GM11168 (cell line): ENCODE measurements around the gene HSD11B1.

ENCODE experiments used
- in situ Hi-C: fragments of 300-500 bp; cut with MboI; formaldehyde crosslinking; loops from one replicate; pipeline ENCODE4 v1.12.0; 2022; ENCODE audit warnings: low sequenced_read_pairs; ENCODE audit not compliant: unreplicated experiment

HSD11B1 gene

DNA sequence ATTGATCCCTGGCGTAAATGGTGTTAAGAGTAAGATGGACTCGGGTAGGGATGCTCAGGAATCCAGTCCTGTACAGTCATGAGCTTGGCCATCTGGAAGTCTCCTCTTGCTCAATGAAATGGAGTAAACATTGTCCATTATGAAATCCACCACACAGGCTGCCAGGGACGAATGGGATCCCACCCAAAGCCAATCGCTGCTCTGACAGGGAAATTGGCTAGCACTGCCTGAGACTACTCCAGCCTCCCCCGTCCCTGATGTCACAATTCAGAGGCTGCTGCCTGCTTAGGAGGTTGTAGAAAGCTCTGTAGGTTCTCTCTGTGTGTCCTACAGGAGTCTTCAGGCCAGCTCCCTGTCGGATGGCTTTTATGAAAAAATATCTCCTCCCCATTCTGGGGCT is at the start of gene HSD11B1:
TSS of gene HSD11B1 (plus strand) at position 263 of the 400 bp plus-strand sequence. CDS start at position 360, 97 bp downstream.
- in situ Hi-C loops = no loop called here

DNA sequence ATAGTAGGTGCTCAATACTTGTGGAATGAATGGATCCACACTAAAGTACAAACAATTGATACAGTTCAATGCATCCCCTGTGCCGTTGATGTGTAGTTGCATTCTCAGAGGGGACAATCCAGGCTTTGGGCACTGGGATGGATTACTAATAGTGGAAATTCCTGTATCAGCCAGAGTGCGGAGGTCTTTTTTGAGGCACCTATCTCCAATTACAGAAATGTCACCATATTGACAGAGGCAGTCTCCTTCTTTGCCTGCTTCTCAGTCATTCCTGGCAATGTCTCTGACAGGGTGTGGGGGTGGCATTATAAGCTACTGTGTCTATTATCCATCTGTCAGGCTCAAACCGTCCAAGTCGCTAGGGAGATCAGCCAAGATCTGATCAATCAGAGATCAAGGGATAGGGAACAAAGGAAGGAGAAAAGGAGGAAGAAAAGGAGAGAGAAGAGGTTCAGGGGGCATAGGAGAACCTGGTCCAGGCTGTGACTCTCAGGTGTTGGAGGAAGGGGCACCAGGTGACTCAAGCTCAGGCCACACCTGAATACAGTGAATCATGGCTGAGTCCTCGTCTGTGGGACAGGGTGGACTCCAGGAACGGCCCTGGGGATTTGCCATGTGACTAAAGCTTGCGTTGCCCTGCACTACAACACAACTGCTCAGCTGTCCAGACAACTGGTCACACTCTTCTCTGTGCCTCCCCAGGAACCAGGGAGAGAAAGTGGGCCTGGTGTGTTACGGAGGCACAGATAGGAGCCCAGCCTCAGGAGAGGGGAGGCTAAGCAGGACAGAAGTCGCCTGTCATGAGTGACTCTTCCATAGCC is 49.0 kb upstream of the HSD11B1 start:
- in situ Hi-C loops = no loop called here

DNA sequence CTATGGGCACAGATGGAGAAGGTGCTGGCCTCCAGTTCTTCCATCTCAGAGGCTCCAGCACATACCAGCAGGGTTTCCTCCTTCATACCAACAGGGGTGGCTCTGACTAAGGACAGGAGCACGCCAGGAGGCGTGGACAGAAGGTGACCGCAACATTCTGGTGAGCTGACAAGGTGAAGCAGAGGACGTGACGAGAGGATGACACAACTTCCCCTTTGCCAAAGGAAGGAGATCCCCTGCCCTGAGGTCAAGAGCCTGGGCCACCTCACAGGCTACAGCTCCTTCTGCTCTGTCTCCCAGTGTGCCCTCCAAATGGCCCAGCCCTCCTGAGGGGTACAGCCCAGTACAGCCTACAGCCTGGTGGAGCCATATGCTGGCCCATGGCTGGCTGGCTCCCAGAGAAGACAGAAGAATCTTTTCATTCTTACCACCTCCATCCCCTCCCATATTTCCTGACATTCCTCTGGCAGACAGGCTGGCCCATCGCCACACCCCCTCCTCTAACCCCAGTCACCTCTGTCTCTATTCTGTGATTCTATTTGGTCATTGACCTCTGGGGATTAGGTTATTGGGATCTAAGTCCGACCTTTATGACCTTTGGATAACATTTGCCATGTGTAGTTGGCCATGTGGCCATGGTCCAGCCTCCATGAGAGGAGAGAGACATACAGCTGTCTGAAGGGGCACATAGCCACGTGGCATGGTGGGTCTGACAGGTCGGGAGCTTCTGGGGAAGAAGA is 47.3 kb upstream of the HSD11B1 start:
- in situ Hi-C loops = no loop called here

DNA sequence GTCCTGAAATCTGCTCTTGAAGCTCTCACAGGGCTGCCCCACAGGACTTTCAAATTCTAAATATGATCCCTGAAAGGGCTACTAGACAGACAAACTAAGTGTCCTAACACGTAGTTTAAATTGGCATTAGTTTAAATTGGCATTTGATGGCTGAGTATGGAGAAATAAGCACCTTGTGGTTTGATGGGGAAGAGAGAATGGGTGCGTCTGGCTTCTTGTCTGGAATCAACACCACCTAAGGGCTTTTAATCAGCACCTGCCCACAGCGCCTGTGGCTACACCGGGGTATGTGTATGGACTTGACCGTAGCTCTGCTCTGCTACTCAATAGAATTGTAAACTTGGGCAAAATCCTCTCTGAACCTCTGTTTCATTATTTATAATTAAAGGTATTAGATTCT is 46.7 kb upstream of the HSD11B1 start:
- in situ Hi-C loops = no loop called here

DNA sequence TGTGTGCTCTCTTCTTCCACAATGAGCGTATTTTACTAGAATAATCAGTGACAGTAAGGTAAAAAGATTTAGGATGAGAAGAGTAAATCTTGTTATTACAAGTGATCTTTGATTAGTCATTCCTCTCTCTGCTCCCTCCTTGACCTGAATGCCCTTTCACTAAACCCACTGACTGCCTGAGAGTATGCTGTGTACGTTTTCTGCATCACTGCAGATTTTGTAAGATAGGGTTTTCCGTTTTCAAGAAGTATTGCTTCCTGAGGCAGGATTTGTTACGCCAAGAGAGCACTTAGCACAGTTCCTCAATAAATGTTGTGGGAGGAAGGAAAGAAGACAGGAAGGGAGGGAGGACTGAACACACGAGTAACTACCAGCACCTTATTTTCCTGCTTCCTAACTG is 44.7 kb upstream of the HSD11B1 start:
- in situ Hi-C loops = no loop called here

DNA sequence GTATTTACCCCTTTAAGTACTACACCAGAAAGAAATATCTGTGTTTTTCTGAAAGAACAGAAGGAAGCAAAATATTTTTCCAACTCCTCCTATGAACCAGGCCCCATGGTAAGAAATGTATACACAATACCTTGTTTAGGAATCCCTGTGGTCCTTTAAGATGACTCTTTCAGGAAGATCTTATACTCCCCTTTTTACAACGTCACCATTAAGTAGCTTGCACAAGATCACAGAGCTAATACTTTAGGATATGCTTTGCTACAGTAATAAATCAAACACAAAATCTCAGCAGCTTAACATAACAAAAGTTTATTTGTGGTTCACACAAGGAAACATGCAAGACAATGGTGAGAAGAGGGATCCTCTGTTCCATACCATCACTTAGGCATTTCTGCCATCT is 43.6 kb upstream of the HSD11B1 start:
- in situ Hi-C loops = no loop called here

DNA sequence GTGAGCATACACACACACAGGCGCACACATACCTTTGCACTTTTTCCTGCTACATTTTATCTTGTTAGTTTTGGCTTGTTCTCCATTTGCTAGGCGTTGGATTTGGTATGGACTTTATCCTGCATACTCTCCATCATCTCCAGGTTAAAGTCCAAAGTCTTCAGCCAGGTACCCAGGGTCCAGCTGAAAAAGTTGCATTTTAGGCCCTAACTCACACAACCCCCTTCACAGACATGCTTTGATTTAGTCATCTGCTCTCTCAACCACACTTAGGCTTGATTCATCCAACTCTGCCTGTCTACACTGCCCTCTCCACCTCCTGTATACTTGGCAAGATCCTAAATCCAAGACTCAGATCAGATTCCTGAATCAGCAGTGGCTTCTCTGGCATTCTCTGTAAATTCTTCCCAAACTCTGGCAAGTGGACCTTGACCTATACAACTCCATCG is 41.7 kb upstream of the HSD11B1 start:
- in situ Hi-C loops = no loop called here

DNA sequence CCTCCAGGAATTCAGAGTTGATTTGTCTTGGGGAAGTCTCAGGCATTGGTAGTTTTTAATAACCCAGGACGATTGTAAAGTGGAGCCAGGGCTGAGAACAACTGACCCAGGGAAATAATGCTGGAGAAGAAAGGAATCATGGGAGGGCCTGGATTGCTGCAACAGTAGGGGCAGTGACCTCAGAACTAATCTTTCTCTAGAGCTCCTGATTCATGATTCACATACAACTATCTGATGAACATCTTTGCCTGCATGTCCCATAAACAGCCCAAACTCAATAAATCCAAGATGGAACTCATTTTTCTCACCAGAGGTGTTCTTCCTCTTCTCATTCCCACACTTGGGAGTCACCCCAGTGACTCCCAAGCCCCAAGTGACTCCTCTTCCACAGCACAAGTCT is 37.5 kb upstream of the HSD11B1 start:
- in situ Hi-C loops = no loop called here

DNA sequence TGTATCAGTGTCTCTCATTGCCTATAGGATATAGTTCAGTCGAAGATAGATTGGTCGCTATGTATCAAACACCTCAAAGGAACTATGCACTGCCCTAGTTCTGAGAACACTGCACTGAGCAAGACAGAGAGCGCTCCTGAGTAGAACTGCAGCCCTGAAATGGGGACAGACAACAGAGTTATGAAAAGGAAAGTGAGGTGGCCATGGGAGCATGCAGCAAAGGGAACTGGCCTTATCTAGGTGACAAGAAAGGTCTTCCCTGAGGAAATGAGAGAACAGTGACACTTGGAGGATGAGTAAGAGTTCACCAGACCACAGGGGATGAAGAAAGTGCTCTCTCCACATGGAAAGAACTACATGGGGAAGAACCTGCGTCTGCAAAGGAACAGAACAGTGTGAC is 36.9 kb upstream of the HSD11B1 start:
- in situ Hi-C loops = no loop called here

DNA sequence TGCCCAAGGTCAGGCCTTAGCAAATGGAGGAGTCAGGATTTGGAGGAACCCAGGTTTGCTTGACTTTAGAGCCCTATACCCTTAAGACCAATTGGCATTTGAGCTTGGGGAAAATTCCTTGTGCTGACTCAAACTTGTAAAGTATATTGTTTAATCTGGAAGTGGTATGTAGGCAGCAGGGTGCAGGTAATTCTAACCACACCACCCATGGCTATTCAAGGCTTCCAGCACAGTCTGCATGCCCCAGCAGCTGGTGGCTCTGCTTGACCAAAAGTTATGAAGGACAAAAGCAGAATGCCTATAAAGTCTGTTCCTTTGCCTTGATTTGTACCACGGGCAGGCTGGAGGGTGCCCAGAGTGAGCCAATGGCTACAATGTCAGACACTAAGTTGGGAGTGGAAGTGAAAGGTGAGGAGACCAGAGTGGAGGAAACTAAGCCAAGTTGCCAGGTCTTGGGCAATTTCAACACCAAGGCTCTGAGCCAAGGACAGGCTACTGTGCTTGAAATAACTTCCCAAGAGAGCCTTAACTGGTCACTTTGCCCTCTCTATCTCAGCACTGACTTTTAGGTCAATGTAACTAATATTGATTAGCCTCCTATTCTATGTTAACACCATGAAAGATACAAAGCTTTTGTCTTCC is 34.1 kb upstream of the HSD11B1 start:
- in situ Hi-C loops = no loop called here

DNA sequence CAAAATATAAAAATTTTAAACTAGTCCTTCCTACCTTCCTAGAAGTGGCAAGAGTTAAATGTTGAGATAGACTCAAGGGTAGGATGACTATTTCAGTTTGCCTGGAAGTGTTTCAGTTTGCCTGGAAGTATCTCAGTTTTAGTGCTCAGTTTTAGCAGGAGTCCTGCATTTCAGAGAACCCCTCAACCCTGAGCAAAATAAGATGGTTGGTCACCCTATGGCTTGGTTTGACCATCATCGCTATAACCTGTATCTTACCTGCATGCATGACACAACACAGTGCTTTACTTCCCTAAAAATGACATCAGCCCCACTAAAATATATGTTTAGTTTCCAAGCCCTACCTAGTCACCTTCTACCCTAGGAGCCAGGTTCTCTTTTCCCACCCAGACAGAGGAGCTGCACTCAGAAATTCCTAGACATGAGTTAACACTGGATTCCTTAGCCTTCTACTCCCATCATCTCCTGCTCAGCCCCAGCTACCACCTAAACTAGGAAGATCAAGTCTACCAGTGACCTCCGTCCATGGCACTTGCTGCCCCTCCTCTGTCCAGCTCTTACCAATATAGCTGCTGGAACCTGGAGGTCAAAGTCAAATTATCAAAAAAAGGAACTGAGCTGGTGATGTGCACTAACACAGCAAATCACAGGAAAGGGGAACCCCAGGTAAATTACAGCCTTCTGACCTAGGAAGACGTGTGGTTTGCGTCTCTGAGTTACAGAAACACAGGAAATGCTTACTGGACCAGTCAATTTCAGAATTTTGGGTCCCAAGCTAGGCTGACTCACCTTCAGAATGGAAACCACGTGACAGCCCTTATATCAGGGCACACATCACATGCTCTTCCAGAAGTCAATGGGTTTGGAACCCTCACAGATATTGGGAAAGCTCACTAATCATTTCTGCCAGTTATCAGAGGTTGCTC is 31.7 kb upstream of the HSD11B1 start:
- in situ Hi-C loops = no loop called here

DNA sequence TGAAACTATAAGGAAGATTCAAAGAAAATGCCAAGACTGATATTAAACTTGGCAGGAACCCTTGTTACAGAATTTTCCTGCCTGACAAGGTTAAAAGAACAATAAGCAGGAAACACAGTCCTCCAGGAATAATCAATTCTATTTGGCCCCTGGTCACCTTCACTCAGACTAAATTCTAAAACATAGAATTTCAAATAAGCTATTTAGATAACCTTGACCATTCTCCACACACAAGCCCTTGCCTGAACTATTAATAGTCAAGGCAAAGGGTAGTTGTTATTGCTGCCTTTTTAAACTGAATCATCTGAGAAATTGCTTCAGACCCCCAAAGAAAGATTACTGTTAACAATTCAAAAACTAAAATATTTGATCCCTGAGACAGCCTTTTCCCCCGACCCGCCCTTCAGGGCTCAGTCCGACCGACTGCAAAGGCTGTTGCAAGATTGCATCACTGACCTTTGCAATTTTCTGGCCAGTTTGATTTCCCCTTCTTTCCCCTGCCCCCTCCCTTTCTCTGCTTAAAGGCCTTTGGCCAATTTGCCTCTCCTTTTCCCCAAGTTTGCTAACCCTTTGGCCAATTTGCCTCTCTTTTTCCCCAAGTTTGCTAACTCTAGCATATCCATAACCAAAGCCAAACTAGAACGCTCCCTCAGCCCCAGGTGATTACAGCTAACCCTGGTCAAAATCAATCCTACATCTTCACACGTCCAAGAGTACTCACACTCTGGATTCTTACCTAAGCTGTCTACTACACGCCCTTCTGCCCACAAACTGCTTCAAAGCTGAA is 30.8 kb upstream of the HSD11B1 start:
- in situ Hi-C loops = no loop called here

DNA sequence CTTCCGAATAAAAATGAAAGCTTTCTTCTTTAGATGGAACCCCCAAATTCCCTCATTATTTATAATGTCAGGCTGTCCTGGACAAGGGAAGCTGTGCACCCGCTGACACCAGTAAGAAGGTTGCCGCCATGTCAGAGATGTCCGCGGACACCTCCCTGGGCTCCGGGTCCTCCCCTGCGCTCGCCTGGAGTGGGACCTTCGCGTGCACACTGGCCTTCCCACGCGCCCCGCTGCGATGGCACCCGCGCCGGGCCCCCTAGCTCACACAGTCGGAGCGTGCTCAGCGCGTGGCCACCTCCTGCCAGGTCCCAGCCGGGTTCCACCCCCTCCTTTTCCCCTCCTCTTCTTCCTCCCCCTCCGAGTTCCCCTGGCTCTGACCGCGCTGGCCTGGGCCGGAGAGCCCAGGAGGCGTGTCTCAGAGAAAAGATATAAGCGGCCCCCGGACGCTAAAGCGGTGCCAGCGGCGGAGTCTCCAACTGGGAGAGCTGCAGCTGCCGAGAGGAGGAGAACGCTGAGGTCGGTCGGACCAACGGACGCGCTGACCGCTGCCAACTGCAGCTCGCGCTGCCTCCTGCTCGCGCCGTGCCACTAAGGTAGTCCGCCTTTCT is 29.6 kb upstream of the HSD11B1 start, which contains the start of gene G0S2:
TSS of gene G0S2 (plus strand) at position 456 of the 608 bp plus-strand sequence. CDS start 273 bp downstream, outside the sequence.
- in situ Hi-C loops = no loop called here

DNA sequence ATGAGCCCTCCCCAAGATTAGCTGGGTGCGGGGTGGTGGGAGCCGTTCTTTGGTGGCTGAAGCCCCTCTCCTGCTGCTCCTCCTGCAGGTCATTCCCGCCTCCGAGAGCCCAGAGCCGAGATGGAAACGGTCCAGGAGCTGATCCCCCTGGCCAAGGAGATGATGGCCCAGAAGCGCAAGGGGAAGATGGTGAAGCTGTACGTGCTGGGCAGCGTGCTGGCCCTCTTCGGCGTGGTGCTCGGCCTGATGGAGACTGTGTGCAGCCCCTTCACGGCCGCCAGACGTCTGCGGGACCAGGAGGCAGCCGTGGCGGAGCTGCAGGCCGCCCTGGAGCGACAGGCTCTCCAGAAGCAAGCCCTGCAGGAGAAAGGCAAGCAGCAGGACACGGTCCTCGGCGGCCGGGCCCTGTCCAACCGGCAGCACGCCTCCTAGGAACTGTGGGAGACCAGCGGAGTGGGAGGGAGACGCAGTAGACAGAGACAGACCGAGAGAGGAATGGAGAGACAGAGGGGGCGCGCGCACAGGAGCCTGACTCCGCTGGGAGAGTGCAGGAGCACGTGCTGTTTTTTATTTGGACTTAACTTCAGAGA is 29.0 kb upstream of the HSD11B1 start:
- in situ Hi-C loops = no loop called here

DNA sequence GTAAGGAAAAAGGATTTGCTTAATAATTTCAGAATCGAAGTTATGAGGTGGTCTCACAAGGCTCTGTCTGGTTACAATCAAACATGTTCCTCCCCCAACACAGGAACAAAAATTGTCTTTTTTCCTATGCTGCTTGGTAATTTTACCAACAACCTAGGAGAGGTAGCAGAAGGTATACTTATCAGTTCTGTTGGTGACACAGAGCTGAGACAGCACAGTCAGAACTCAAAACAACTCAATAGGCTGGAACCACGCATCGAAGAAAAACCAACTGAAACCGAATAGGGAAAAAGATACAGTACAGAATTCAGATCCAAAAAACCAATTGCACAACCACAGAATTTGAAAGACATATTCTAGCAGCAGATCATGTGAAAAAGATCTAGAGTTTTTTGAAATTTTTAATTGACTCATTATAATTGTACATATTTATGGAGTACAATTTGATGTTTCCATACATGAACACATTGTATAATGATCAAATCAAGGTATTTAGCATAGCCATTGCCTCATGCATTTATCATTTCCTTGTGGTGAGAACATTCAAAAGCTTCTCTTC is 25.6 kb upstream of the HSD11B1 start:
- in situ Hi-C loops = no loop called here

DNA sequence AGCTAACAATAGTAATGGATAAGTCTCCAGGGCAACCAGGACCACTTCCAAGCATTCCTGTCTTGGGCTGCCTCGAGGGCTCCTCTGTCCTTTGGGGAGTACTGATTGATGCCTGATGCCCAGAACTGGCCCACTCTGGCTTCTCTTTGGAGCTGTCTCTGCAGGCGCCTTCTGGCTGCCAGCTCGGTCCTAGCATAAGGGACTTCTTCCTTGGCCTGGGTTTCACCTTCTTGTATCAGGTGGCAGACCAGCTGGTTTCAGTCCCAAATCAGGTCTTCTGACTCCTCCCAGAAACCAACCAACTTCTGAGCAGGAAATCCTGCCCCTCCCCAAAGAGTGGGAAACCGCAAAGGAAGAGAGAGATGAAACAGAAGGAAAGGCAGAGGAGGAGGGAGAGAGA is 18.8 kb upstream of the HSD11B1 start:
- in situ Hi-C loops = no loop called here

DNA sequence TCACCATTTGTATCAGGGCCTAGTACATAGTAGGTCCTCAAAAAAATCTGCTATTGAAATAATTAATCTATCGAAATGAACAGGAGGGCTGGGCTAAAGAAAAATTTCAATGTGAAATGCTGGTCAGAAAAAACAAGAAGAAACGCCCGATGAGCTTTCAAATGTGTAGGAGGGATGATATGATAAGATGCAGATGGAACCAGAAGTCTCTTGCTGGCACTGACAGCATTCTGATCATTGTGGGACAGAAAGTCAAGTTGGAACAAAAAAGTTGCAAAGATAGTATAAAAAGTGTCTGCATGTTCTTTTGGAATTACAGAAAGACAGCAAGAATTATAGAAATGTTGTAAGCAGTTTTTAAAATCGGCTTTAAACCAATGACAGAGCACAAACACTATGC is 18.3 kb upstream of the HSD11B1 start:
- in situ Hi-C loops = no loop called here

DNA sequence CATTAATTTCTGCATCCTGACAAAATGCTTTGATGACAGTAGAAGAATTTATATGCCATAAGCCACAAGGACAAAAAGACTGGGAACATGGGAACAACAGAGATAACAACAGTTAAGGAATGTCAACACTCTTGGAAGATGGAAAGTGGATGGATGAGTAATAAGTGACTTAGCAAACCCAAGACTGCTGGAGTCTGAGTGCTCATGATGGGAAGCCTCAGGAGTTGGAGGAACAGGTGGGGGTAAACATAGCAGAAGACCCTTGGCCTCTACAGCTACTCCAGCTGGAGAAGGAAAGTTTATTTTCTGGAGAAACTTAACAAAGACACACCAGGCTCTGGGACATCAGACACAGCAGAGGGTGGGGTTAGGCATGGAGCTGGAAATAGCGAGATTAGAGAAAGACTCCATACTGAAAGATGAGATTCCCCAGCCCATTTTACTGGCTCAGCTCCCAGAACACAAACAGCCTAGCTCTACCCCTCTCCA is 15.9 kb upstream of the HSD11B1 start:
- in situ Hi-C loops = no loop called here
